HCT116 (cell line): ENCODE results near the gene TMEM45A.
"Not testable (repeated sequence)": the region's sequence is repeated elsewhere in the genome, so short reads cannot be mapped to it uniquely, and the experiment has no call there.

Experiments used
- EZH2phosphoT487 ChIP-seq: fragments of 200-600 bp; IDR thresholded peaks from 2 replicates; pipeline ENCODE4 v1.6.1; 2018; ENCODE audit warnings: antibody characterized with exemption, borderline replicate concordance
- POLR2A ChIP-seq: IDR thresholded peaks from 2 replicates; pipeline ENCODE4 v1.7.0; 2011; ENCODE audit warnings: borderline replicate concordance; ENCODE audit not compliant: insufficient read depth, insufficient read length; ENCODE audit errors: extremely low read depth
- POLR2AphosphoS5 ChIP-seq: IDR thresholded peaks from 2 replicates; pipeline ENCODE4 v1.6.1; 2011; ENCODE audit warnings: mild to moderate bottlenecking, low read depth, low read length, moderate library complexity
- TF ChIP-seq, protein P1 (sequence below), 3 experiments: fragments of 200-600 bp in 1 of 3; sonication (generic) in 1 of 3; IDR thresholded peaks in 2 of 3; conservative IDR thresholded peaks in 1 of 3; 2 replicates each; pipeline ENCODE4 v1.5.1; 2012 to 2017; ENCODE audit warnings: low read depth in 2 of 3, low read length in 2 of 3, antibody characterized with exemption in 1 of 3, borderline replicate concordance in 1 of 3, control low read depth in 1 of 3, mild to moderate bottlenecking in 1 of 3, mixed read lengths in 1 of 3, mixed run types in 1 of 3, moderate library complexity in 1 of 3; ENCODE audit not compliant: insufficient read depth in 1 of 3

GRCh38 chr3:100582157-100582556, 89.7 kb downstream of the TMEM45A start:
- not testable (repeated sequence) for TF ChIP-seq POLR2A, EZH2phosphoT487, POLR2AphosphoS5
- TF ChIP-seq, protein P1, sequence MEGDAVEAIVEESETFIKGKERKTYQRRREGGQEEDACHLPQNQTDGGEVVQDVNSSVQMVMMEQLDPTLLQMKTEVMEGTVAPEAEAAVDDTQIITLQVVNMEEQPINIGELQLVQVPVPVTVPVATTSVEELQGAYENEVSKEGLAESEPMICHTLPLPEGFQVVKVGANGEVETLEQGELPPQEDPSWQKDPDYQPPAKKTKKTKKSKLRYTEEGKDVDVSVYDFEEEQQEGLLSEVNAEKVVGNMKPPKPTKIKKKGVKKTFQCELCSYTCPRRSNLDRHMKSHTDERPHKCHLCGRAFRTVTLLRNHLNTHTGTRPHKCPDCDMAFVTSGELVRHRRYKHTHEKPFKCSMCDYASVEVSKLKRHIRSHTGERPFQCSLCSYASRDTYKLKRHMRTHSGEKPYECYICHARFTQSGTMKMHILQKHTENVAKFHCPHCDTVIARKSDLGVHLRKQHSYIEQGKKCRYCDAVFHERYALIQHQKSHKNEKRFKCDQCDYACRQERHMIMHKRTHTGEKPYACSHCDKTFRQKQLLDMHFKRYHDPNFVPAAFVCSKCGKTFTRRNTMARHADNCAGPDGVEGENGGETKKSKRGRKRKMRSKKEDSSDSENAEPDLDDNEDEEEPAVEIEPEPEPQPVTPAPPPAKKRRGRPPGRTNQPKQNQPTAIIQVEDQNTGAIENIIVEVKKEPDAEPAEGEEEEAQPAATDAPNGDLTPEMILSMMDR (IDR thresholded peaks at IDR 0.05 in 2 of 3, conservative IDR thresholded peaks at IDR 0.05 in 1 of 3; ENCODE audit: borderline replicate concordance in 1 of 3, insufficient read depth in 1 of 3, low read depth in 2 of 3, low read length in 2 of 3), result not testable (repeated sequence)
